AG09309 (cell line): ENCODE measurements around the gene TMEM131.

Source experiments
- DNase-seq: peaks from one replicate; pipeline ENCODE4 v3.0.0-alpha.2; 2010; ENCODE audit warnings: low read depth
- H3K4me3 ChIP-seq: 2 replicates; pipeline ENCODE4 v1.5.1; 2011; ENCODE audit warnings: mild to moderate bottlenecking, low read depth, low read length, moderate library complexity; ENCODE audit not compliant: control insufficient read depth
- CTCF ChIP-seq: IDR thresholded peaks from 2 replicates; pipeline ENCODE4 v1.5.1; 2011; ENCODE audit warnings: mild to moderate bottlenecking, low read depth, low read length, inconsistent platforms; ENCODE audit not compliant: insufficient read depth, control insufficient read depth; ENCODE audit errors: missing control alignments

TMEM131 gene

GRCh38 chr2:97739893-97740245 lies 255.9 kb downstream of the TMEM131 start:
- DNase-seq: no peak
- no peak overlapping the region for H3K4me3 ChIP-seq
- no peak for TF ChIP-seq CTCF

- TF ChIP-seq CTCF: no peak
- no peak for DNase-seq
- H3K4me3 ChIP-seq: no peak overlapping the region
Measured at GRCh38 chr2:97739020-97739892, 256.5 kb downstream of the TMEM131 start.

- DNase-seq: no peak
- H3K4me3 ChIP-seq: no peak overlapping the region
- no peak for TF ChIP-seq CTCF
Measured at GRCh38 chr2:97738179-97739019, 257.3 kb downstream of the TMEM131 start.

GRCh38 chr2:97737421-97738178 lies 258.1 kb downstream of the TMEM131 start:
- TF ChIP-seq CTCF: no peak
- no peak overlapping the region for H3K4me3 ChIP-seq
- DNase-seq: no peak

GRCh38 chr2:97736608-97737330 lies 259.0 kb downstream of the TMEM131 start:
- no peak for DNase-seq
- no peak for TF ChIP-seq CTCF
- H3K4me3 ChIP-seq: no peak overlapping the region

GRCh38 chr2:97736185-97736584 lies 259.6 kb downstream of the TMEM131 start:
- no peak for DNase-seq
- TF ChIP-seq CTCF: no peak
- no peak overlapping the region for H3K4me3 ChIP-seq
